Vagina (tissue), 2 donors: ENCODE measurements around the gene GATD1. TPM values are rescaled to one million over a fixed set of nuclear protein-coding genes. Genes with fewer than 3 reads are reported as not detected.

ENCODE experiments used
- DNase-seq, 2 donors: peaks; one replicate each; pipeline ENCODE4 v3.0.0-alpha.2; 2017; ENCODE audit errors: extremely low spot score in 2 of 2
- H3K27ac ChIP-seq: fragments of 200-600 bp; sonication (generic); one replicate; pipeline ENCODE4 v1.5.1; 2019
- H3K27me3 ChIP-seq: fragments of 200-600 bp; sonication (generic); one replicate; pipeline ENCODE4 v1.5.1; 2019
- H3K36me3 ChIP-seq, 2 donors: fragments of 200-600 bp; sonication (generic); one replicate each; pipeline ENCODE4 v1.5.1; 2017 to 2019
- H3K4me1 ChIP-seq: fragments of 200-600 bp; sonication (generic); one replicate; pipeline ENCODE4 v1.5.1; 2019
- H3K4me3 ChIP-seq, 2 donors: fragments of 200-600 bp; sonication (generic); 1 replicate in 1 of 2; 2 replicates in 1 of 2; pipeline ENCODE4 v1.5.1; 2016 to 2019
- H3K9me3 ChIP-seq: fragments of 200-600 bp; sonication (generic); one replicate; pipeline ENCODE4 v1.5.1; 2019
- CTCF ChIP-seq, 3 experiments: fragments of 450-650 bp in 2 of 3; fragments of 200-600 bp in 1 of 3; sonication (generic) in 1 of 3; IDR thresholded peaks; one replicate each; pipeline ENCODE4 v1.5.1; 2017 to 2019; ENCODE audit warnings: antibody characterized with exemption in 3 of 3, mild to moderate bottlenecking in 2 of 3, moderate library complexity in 2 of 3
- POLR2A ChIP-seq, 2 donors: fragments of 450-650 bp; IDR thresholded peaks; one replicate each; pipeline ENCODE4 v1.6.1; 2017; ENCODE audit warnings: antibody characterized with exemption in 2 of 2, mild to moderate bottlenecking in 2 of 2, moderate library complexity in 2 of 2
- POLR2AphosphoS5 ChIP-seq, 2 donors: sonication (generic); formaldehyde crosslinking; IDR thresholded peaks; one replicate each; pipeline ENCODE4 v1.9.0; 2017; ENCODE audit warnings: antibody characterized with exemption in 2 of 2, mild to moderate bottlenecking in 2 of 2, low read depth in 1 of 2; ENCODE audit not compliant: insufficient read depth in 1 of 2
- intact Hi-C: fragments of 100-400 bp; cut with DNase I; formaldehyde crosslinking; loops from one replicate; pipeline ENCODE4 v1.15.1; 2023
- total RNA-seq: library from RNA; depleted of rRNA; stranded (reverse); fragments of >200 nt; gene quantifications from one replicate; pipeline ENCODE4 v1.2.3, GENCODE V29; 2016

The GATD1 gene
- total RNA-seq, 1 donor from 2014 or later, result 33.4 TPM

GRCh38 chr11:724049-724777, 53.1 kb downstream of the GATD1 start:
- peak in 1 of 2 donors; percentile 84 for DNase-seq
- no peak overlapping the region for H3K27ac ChIP-seq
- H3K4me3 ChIP-seq, result no peak overlapping the region
- H3K9me3 ChIP-seq, result no peaks in the 10 kb centered on the region
- H3K36me3 ChIP-seq, result peaks cover 0 to 12% of the 10 kb centered on the region in 2 donors
- TF ChIP-seq CTCF (IDR thresholded peaks at IDR 0.05), result no peak
- no peak for TF ChIP-seq POLR2AphosphoS5 (IDR thresholded peaks at IDR 0.05; ENCODE audit: insufficient read depth in 1 of 2, low read depth in 1 of 2)
- TF ChIP-seq POLR2A (IDR thresholded peaks at IDR 0.05), result no peak
- intact Hi-C loops, result loop anchor here (10.0 kb wide), 1 partner anchor 169 kb away; no protein-coding TSS in a partner anchor
- peaks cover 50% of the 10 kb centered on the region for H3K4me1 ChIP-seq
- no peaks in the 10 kb centered on the region for H3K27me3 ChIP-seq

- Histone ChIP-seq H3K27me3 (no peaks in the 10 kb centered on the region), H3K4me1 (peaks cover 40% of the 10 kb centered on the region), H3K27ac (no peak overlapping the region), H3K9me3 (no peaks in the 10 kb centered on the region), H3K4me3 (no peak overlapping the region), H3K36me3 (peaks cover 0 to 12% of the 10 kb centered on the region in 2 donors)
- intact Hi-C loops, result loop anchor here (10.0 kb wide), 1 partner anchor 169 kb away; no protein-coding TSS in a partner anchor
- TF ChIP-seq CTCF (IDR thresholded peaks at IDR 0.05) (peak in 2 of 3 experiments; percentile 20 to 47), POLR2AphosphoS5 (IDR thresholded peaks at IDR 0.05; ENCODE audit: insufficient read depth in 1 of 2, low read depth in 1 of 2) (no peak)
- DNase-seq, result peak in 1 of 2 donors; percentile 83
Measured at GRCh38 chr11:723120-723883, 54.0 kb downstream of the GATD1 start.

- Histone ChIP-seq H3K4me1 (peaks cover 31% of the 10 kb centered on the region), H3K27ac (no peak overlapping the region), H3K4me3 (no peak overlapping the region), H3K27me3 (no peaks in the 10 kb centered on the region), H3K36me3 (peaks cover 0 to 12% of the 10 kb centered on the region in 2 donors), H3K9me3 (no peaks in the 10 kb centered on the region)
- intact Hi-C loops, result loop anchor here (10.0 kb wide), 1 partner anchor 168 kb away; no protein-coding TSS in a partner anchor
- peak in 1 of 2 donors; percentile 83 for DNase-seq
- no peak for TF ChIP-seq CTCF (IDR thresholded peaks at IDR 0.05)
- no peak for TF ChIP-seq POLR2AphosphoS5 (IDR thresholded peaks at IDR 0.05; ENCODE audit: insufficient read depth in 1 of 2, low read depth in 1 of 2)
- no peak for TF ChIP-seq POLR2A (IDR thresholded peaks at IDR 0.05)
Measured at GRCh38 chr11:722346-722811, 54.9 kb downstream of the GATD1 start.

- DNase-seq, result peak in 1 of 2 donors; percentile 79
- H3K4me3 ChIP-seq, result no peak overlapping the region
- no peak for TF ChIP-seq CTCF (IDR thresholded peaks at IDR 0.05)
- TF ChIP-seq POLR2A (IDR thresholded peaks at IDR 0.05), result no peak
- no peak for TF ChIP-seq POLR2AphosphoS5 (IDR thresholded peaks at IDR 0.05; ENCODE audit: insufficient read depth in 1 of 2, low read depth in 1 of 2)
- no peak overlapping the region for H3K27ac ChIP-seq
- H3K4me1 ChIP-seq, result peaks cover 26% of the 10 kb centered on the region
- intact Hi-C loops, result loop anchor here (10.0 kb wide), 1 partner anchor 167 kb away; no protein-coding TSS in a partner anchor
- H3K36me3 ChIP-seq, result peaks cover 0 to 12% of the 10 kb centered on the region in 2 donors
- H3K9me3 ChIP-seq, result no peaks in the 10 kb centered on the region
- no peaks in the 10 kb centered on the region for H3K27me3 ChIP-seq
Measured at GRCh38 chr11:721741-722345, 55.4 kb downstream of the GATD1 start.
